PC-9 (cell line): ENCODE results near the gene SMAD5. TPM values are rescaled to one million over a fixed set of nuclear protein-coding genes. Genes with fewer than 3 reads are reported as not detected.

ENCODE experiments used
- BruUV-seq: library from RNA; stranded (reverse); fragments of 400-500 nt; replicated peaks from 2 replicates; lab custom pipeline; 2021; lab: Mats Ljungman, UMichigan
- CTCF ChIA-PET: fragments of 300-600 bp; sonication (Branson Sonifier 250); formaldehyde crosslinking; loops from one replicate; lab custom pipeline; 2022; ENCODE audit warnings: antibody characterized with exemption; lab: Charles Lee
- POLR2A ChIA-PET: fragments of 300-600 bp; sonication (Branson Sonifier 250); formaldehyde crosslinking; loops from one replicate; lab custom pipeline; 2022; ENCODE audit warnings: antibody characterized with exemption; ENCODE audit not compliant: unreplicated experiment; lab: Charles Lee
- DNase-seq, 2 experiments: peaks; one replicate each; pipeline versions ENCODE4 v3.0.0 to v3.0.0-alpha.2; 2015 to 2022; ENCODE audit warnings: mixed read lengths in 1 of 2
- H2AFZ ChIP-seq: fragments of 200-600 bp; sonication (generic); 2 replicates; pipeline ENCODE4 v1.8.1; 2017; ENCODE audit warnings: antibody characterized with exemption
- H3F3A ChIP-seq: fragments of 200-600 bp; sonication (generic); 2 replicates; pipeline ENCODE4 v1.8.1; 2017; ENCODE audit warnings: antibody characterized with exemption, mild to moderate bottlenecking, low read depth; ENCODE audit not compliant: insufficient read depth
- H3K27ac ChIP-seq: fragments of 200-600 bp; sonication (generic); 2 replicates; pipeline ENCODE4 v1.6.1; 2016; ENCODE audit warnings: mixed run types
- H3K27me3 ChIP-seq: fragments of 200-600 bp; sonication (generic); 2 replicates; pipeline ENCODE4 v1.6.1; 2016; ENCODE audit warnings: low read depth, mixed run types; ENCODE audit not compliant: insufficient read depth
- H3K36me3 ChIP-seq: fragments of 200-600 bp; sonication (generic); 2 replicates; pipeline ENCODE4 v1.6.1; 2016; ENCODE audit warnings: low read depth, mixed run types
- H3K4me1 ChIP-seq: fragments of 200-600 bp; sonication (generic); replicated peaks from 2 replicates; pipeline ENCODE4 v1.6.1; 2016; ENCODE audit warnings: mixed run types; ENCODE audit not compliant: insufficient read depth
- H3K4me2 ChIP-seq: fragments of 200-600 bp; sonication (generic); 2 replicates; pipeline ENCODE4 v1.6.1; 2017; ENCODE audit warnings: mixed run types
- H3K4me3 ChIP-seq: fragments of 200-600 bp; sonication (generic); 2 replicates; pipeline ENCODE4 v1.6.1; 2016; ENCODE audit warnings: mixed run types
- H3K79me2 ChIP-seq: fragments of 200-600 bp; sonication (generic); 2 replicates; pipeline ENCODE4 v1.6.1; 2017; ENCODE audit warnings: low read depth, mixed run types
- H3K9me2 ChIP-seq: fragments of 200-600 bp; sonication (generic); 2 replicates; pipeline ENCODE4 v1.8.1; 2017; ENCODE audit warnings: mild to moderate bottlenecking; ENCODE audit not compliant: insufficient read depth
- H3K9me3 ChIP-seq: fragments of 200-600 bp; sonication (generic); 2 replicates; pipeline ENCODE4 v1.8.1; 2016; ENCODE audit warnings: low read depth; ENCODE audit not compliant: insufficient read depth
- H4K20me1 ChIP-seq: fragments of 200-600 bp; sonication (generic); 2 replicates; pipeline ENCODE4 v1.8.1; 2017; ENCODE audit not compliant: insufficient read depth
- CTCF ChIP-seq: fragments of 200-600 bp; sonication (generic); conservative IDR thresholded peaks from 2 replicates; pipeline ENCODE4 v1.6.1; 2017; ENCODE audit warnings: mixed run types, antibody characterized with exemption, mild to moderate bottlenecking, moderate library complexity
- EZH2 ChIP-seq: fragments of 200-600 bp; sonication (generic); IDR thresholded peaks from 2 replicates; pipeline ENCODE4 v1.8.0; 2017; ENCODE audit warnings: antibody characterized with exemption, low read depth
- intact Hi-C: fragments of 100-400 bp; cut with micrococcal nuclease; formaldehyde crosslinking; loops from one replicate; pipeline ENCODE4 v1.10.0; 2022; ENCODE audit not compliant: unreplicated experiment
- total RNA-seq: library from RNA; stranded (reverse); gene quantifications from 2 replicates; pipeline ENCODE4 v1.2.3, GENCODE V29; 2021

SMAD5 gene
- total RNA-seq, 1 experiment from 2014 or later = 50.6 TPM

DNA sequence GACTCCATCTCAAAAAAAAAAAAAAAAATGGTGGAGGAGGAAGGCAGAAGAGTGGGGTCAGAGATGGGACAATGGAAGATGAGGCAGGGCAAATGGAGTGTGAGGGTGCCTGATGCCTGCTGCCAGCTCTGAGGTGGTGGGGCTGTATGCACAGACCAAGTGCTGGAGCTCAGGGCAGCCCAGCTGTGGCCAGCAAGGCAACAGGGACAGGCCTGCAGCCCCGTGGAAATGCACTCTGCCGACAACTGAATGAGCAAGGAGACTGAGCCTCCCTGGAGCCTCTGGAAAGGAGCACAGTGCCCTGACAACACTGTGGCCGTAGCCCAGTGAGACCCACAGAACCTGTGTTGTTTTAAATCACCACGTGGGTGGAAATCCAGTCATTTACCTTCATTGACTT lies 83.2 kb downstream of the SMAD5 start:
- POLR2A ChIA-PET = no interaction called here

DNA sequence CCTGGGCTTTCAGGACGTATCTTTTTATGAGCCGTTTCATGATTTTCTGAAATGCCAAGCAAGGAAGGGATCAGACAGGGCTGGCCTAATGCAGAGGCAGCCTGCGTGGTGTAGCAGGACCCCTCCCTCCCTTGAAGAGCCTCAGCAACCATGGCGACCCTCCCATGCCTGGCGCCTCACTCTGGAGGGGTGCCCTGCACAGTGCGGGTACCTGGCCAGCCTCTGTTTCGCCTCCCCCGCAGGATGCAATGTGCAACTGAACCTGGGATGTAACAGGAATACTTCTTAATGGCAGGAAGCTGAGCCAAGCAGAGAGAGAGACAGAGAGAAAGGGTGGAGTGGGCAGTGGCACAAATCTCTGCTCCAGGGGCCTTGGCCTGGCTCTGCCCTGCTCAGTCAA lies 83.6 kb downstream of the SMAD5 start:
- H3K9me3 ChIP-seq = 0 out of 2 replicates have a peak, but pooled peaks cover 3% of the 10 kb centered on the region
- ChIA-PET CTCF (no interaction called here), POLR2A (no interaction called here)
- H3K4me3 ChIP-seq = no peak overlapping the region
- H3K27ac ChIP-seq = no peak overlapping the region
- H3K9me2 ChIP-seq = no peaks in the 10 kb centered on the region
- H3K79me2 ChIP-seq = no peaks in the 10 kb centered on the region
- no peak for DNase-seq
- intact Hi-C loops = no loop called here
- no peak overlapping the region for H3K4me2 ChIP-seq
- no peaks in the 10 kb centered on the region for H4K20me1 ChIP-seq
- BruUV-seq = no TSS peak
- H3K27me3 ChIP-seq = no peaks in the 10 kb centered on the region
- H3K36me3 ChIP-seq = no peaks in the 10 kb centered on the region
- H3K4me1 ChIP-seq = no peaks in the 10 kb centered on the region
- no peaks in the 10 kb centered on the region for H3F3A ChIP-seq
- no peak for TF ChIP-seq CTCF
- no peak for TF ChIP-seq EZH2
- H2AFZ ChIP-seq = no peak overlapping the region

More for the DNA sequence above, 83.2 kb downstream of the SMAD5 start:
- TF ChIP-seq EZH2 (no peak), CTCF (no peak)
- DNase-seq = no peak
- Histone ChIP-seq H4K20me1 (no peaks in the 10 kb centered on the region), H3K79me2 (no peaks in the 10 kb centered on the region), H3K4me2 (no peak overlapping the region), H3K9me3 (0 out of 2 replicates have a peak, but pooled peaks cover 3% of the 10 kb centered on the region), H3K4me3 (no peak overlapping the region), H3K36me3 (no peaks in the 10 kb centered on the region), H3K27me3 (no peaks in the 10 kb centered on the region), H2AFZ (no peak overlapping the region), H3K9me2 (no peaks in the 10 kb centered on the region), H3K27ac (no peak overlapping the region), H3K4me1 (no peaks in the 10 kb centered on the region), H3F3A (no peaks in the 10 kb centered on the region)
- CTCF ChIA-PET = no interaction called here
- intact Hi-C loops = no loop called here
- BruUV-seq = no TSS peak

GRCh38 chr5:136221340-136221739 lies 88.7 kb downstream of the SMAD5 start:
- 0 out of 2 replicates have a peak, but pooled peaks cover 3% of the 10 kb centered on the region for H3K9me3 ChIP-seq
- TF ChIP-seq EZH2 (no peak), CTCF (no peak)
- H3K27me3 ChIP-seq = no peaks in the 10 kb centered on the region
- no peaks in the 10 kb centered on the region for H3K9me2 ChIP-seq
- intact Hi-C loops = no loop called here
- no peak overlapping the region for H3K27ac ChIP-seq
- H3K36me3 ChIP-seq = no peaks in the 10 kb centered on the region
- POLR2A ChIA-PET = no interaction called here
- H4K20me1 ChIP-seq = no peaks in the 10 kb centered on the region
- H3K4me2 ChIP-seq = no peak overlapping the region
- BruUV-seq = no TSS peak
- H3F3A ChIP-seq = no peaks in the 10 kb centered on the region; the same call in 1 of the 2 replicates
- no peaks in the 10 kb centered on the region for H3K79me2 ChIP-seq
- no peak for DNase-seq
- H3K4me1 ChIP-seq = peaks cover 7% of the 10 kb centered on the region; the same call in 1 of the 2 replicates
- no peak overlapping the region for H2AFZ ChIP-seq
- CTCF ChIA-PET = no interaction called here
- no peak overlapping the region for H3K4me3 ChIP-seq
